HG02981 (cell line): ENCODE measurements around the gene BCL2L13.
"Not testable (repeated sequence)": the region's sequence is repeated elsewhere in the genome, so short reads cannot be mapped to it uniquely, and the experiment has no call there.

Source experiments
- ATAC-seq: cut with Tn5 transposase; IDR thresholded peaks from one replicate; pipeline ENCODE4 v1.9.1; 2021; ENCODE audit warnings: mild to moderate bottlenecking, moderate library complexity; ENCODE audit not compliant: unreplicated experiment

BCL2L13 gene

DNA sequence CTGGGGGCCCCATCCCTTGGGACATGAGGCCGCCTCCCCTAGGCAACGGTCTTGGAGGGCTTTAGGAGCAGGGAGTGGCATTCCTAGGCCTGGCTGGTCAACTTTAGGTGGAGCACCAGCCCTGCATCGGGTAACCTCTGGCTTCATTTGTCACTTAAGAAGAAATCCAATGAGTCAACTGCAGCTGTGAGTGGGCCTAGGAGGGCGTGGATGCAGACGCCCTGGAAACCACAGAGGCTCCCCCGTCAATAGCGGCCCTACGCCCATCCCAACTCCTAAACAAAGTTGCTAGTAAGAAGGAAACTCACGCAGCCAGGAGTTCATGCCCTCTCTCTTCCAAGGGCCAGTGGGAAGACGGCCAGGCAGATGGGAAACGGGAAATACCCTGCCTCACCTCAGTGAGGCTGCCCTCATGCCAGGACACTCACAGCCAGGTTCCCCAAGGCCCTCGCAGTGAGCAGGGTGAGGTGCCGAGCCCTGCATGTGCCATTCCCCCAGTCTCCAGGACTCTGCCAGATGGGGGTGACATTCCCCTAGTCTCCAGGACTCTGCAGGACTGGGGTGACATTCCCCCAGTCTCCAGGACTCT is 114.9 kb downstream of the BCL2L13 start:
- no peak for ATAC-seq

DNA sequence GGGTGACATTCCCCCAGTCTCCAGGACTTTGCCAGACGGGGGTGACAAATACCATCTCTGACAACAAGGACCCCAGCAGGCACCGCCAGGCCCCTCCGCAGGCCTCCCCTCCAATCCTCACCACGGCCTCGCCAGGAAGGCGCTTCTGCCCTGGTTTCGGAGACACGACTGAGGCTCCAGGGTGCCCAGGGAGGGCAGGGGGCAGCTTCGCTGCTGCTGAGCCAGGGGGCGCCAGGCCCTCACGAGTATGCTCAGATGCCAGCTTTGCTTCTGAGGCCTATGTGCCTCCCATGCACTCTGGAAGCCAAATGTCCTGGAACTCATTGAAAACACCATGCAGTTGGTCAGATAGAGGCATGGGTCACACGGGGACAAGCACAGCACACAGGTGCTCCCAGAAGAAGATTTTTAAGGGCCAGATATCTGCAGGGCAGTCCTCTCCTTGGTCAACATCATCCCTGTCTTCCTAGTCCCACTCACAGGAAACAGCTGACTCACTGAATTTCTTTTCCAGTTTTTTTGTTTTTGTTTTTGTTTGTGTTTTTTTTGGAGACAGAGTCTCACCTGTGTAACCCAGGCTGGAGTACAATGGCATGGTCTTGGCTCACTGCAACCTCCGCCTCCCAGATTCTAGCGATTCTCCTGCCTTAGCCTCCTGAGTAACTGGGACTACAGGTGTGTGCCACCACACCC is 115.8 kb downstream of the BCL2L13 start:
- ATAC-seq = no peak

DNA sequence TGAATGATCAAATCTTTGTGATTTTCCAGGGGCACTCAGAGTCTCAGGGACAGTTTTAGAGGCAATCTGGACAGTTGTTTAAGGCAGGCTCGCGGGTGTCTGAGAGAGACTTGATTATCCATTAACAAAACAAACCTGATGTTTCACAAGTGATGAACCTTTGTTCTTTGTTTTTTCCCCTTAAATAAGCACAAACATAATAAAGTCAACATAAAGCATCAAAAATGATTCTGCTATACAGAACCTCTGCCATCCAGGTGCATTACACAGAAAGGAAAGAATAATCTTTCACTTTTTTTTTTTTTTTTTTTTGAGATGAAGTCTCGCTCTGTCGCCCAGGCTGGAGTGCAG is 122.6 kb downstream of the BCL2L13 start:
- no peak for ATAC-seq

DNA sequence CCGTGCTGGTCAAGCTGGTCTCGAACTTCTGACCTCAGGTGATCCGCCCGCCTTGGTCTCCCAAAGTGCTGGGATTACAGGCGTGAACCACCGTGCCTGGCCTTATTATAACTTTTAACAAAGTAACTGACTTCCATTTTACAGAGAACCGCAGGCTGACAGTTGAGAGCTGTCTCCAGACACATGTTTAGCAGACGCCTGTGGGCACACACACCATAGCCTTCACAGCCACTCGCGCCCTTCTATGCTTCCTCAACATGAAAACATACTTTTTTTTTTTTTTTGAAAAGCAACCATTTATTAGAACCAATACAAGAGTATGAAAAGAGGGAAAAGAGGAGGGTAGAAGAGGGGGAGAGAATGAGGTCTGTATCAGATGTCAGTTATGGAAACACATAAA is 124.9 kb downstream of the BCL2L13 start:
- ATAC-seq = not testable (repeated sequence)

DNA sequence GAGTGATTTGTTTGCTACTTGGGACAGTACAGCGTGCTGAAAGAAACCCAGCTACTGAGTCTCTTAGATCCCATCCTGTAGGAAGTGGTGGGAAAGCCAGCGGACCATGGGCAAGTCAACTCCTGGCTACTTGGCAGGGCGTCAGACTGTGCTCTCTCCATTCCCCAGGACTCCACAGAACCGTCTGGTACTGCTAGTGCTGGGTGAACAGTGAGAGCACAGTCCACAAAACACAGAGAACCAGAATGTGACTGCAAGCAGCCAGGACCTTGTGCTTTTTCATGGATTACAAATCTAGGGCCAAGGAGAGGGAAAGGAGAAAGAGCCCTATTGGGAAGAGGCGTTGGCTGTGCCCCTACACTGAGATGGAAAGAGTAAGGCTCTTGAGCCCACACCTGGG is 125.5 kb downstream of the BCL2L13 start:
- no peak for ATAC-seq

DNA sequence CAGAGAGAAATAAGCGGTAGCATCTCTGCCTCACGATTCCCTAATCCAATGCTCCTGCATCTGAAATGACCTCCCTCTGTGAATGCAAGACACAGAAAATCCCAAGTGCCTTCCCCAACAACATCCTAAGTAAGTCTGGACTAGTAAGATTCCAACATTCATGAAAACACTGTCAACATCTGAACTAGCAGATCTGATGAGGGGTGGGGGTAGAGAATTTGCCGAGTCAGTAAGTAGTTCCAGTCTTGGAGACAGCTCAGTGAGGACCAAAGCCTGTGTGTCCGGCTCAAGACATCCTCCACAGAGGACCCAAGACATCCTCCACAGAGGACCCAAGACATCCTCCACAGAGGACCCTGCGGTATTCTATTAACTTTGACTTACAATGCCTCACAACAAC is 126.3 kb downstream of the BCL2L13 start:
- ATAC-seq = not testable (repeated sequence)

DNA sequence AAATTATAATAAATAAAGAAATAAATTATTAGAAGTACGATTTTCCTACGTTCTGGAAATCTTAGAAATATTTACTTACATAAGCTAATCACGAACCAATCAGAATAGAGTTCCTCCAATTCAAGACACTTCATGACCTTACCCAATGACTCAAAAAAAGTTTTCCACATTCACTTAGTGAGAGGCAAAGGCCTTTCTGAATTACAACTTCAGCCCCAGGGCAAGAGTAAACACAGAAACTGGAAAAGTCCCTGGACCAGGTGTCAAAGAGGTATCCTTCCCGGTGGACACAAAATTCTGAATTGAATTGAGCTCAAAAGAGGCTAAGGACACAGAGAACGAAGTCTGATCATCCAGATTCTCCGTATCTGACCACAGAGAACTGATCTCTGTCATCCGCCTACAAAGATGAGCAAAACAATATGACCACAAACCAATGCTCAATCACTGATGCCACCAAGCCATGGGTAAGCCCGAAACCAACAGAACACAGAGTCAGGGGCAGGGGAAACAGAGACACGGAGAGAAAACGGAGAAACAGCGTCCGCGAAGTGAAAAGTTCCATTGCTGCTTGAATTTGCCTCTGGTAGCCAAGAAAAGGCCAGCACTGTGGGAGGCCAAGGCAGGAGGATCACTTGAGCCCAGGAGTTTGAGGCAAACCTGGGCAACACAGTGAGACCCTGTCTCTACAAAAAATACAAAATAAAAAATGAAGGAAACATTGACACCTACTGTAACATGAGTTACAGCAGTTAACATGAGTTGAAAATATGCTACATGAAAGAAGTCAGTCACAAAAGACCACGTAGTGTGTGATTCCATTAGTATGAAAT is 128.9 kb downstream of the BCL2L13 start:
- peak; percentile 71 for ATAC-seq

DNA sequence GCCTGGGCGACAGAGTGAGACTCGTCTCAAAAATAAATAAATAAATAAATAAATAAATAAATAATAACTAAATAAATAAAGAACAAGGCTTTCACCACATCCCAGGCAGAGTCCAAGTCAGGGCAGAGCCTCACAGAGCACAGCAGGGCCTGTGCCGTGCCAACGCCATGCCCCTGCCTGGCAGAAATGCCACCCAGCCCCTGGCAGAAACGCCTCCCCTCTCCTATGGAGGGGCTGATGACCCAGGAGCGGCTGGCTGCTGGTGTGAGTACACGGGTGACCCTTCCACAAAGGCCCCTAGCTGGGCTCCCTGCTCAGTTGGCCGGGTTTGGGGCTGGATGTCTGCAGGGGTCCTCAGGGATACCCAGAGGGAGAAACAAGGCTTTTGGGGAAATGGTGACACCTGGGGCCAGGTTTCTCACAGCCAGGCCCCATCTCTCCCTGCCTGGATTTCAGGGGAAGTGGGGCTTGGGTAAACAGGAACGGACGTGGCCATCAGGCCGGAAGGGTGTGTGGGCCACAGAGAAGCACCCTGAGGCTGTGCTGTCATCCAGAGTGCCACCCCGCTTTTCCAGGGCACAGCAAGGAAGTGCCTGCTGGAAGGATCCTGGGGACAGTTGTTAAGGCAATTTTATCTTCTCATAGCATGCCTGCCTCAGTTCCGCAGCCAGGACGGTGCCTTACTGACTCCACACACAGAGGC is 130.6 kb downstream of the BCL2L13 start:
- no peak for ATAC-seq

DNA sequence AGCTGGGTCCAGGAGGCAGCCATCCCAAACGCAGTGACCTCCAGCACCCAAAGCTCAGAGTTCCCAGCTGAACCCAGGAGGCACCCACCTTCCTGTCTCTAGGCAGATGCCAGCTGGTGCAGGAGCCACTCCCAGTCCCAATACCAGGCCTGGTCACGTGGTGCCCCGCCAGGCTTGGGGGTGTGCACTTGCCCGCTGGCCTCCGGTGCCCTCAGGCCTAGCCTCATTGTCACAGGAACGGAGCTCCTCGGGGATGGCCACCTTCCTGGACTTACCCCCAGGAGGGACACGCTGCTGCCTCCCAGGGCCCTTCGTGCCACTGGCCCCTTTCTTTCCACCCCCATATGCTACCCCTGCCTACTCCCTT is 131.1 kb downstream of the BCL2L13 start:
- ATAC-seq = no peak

DNA sequence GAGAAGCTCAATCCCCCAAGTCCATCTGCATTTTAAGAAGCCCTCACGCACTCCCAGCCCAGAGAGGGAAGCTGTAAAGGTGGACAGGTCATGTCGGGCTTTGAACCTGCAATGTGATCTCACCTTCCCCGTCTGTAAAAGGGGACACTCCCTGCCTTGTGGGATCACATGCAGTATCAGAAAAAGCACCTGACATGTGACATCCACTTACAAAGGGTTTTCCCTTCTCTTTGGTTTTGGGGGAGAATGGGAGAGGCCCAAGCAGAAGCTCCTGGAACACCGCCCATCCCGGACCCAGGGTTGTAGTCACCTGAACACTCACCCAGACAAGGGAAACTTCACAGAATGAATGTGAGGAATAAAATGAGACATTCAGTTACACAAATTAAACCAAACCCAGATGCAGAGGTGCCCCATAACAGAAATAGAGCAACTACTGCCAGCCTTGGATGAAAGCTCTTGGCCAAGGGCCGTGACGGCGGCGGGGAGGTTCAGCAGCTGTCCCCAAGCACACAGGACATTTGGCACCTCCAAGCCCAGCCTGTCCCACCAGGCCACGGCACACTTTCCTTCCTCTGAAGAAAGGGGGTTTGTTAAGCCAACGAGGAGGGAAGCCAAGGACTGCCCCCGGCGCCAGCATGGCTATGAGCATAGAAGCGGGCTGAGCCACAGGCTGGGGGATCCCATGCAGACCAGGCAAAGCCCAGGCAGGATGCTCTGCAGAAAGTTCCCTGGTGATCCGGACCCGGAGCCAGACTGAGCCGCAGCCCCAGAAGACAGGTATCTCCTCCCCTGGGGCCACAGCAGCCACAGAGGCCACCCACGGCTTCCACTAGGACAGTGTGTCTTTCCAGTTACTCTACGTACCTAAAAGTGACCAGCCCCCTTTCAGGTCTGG is 131.9 kb downstream of the BCL2L13 start:
- no peak for ATAC-seq

DNA sequence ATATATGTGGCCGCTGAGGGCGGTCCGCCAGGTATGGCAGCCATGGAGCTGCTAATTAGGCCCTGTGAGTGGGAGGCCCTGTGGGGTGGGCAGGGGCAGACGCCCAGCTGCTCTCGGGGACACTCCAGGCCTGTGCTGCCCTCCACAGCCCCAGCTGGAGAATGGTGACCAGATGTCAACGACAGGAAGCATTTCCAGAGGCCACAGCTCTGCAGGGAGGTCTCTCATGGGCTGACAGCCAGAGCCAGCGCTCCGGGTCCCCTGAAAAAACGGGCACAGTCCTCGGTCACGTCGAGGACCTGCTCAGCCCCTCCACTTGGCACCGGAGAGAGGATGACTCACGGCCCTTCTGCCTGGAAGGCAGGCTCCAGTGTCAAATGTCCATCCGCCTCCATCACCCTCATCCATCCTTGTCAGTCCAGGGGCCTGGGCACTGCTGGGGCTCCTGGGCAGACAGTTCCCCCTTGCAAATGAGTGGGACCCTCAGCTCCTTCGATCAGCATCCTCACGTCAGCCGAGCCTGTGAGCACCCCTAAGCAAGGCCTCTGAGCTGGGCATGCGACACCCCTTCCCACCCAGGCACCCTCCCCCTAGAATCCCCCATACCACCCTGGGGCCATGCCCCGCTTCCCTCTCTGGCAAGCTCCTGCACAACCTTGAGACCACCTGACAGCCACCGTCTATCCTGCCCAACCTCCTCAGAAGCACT is 133.8 kb downstream of the BCL2L13 start:
- no peak for ATAC-seq

DNA sequence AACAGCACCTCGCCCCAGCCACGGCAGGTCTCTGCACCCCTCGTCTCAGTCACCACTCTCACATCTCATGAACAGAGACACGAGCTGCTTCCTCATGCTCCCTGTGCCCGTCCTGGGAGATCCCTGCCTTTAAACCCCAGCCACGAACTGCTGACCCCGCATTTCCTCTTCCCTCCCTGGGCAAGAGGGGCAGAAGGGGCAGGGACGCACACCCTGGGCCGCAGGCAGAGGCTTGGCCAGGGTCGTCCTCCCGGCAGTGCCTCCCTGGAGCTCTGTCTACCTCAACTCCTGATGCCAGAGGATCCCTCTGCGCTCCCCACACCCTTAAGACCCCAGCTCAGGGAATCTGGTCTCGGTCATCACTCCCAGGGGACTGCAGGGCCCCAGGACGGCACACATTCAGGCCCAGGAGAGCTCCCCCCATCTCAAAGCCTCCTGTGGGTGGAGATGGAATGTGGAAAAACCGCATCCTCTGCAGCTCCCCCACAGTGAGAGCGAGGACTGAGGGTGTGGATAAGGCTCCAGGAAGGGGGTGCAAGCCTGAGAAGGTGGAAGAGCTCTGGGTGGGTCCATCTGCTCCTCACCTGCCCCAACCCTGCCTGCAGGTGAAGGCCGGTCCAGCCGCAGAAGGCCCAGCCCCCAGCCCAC is 134.5 kb downstream of the BCL2L13 start:
- no peak for ATAC-seq

DNA sequence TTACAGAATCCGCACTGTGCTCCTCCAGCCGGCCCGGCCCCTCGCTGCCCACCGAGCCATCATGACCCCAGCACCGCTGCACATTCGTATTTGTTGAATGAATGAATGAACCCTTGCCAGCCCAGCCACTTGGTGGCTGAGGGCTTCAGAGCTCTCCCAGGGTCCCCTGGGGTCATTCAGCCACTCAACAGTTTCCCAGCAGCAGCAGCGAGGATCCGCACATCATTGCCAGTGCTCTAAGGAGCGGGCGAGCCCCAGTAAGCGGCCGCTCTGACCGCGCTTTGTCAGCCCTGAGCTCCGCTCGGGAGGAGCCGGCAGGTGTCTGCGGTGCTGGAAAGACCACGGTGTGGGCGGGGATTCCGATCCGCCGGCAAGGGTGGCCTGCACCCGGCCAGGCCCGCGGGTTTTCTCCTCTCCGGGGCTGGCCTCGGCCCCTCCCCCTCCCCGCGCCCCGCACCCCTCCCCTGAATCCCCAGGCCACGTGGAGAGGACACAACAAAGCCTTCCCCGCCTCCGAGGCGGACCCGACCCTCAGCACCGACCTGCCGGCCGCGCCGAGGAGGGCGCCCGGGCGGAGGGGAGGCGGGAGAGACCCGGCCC is 135.1 kb downstream of the BCL2L13 start:
- ATAC-seq = peak; percentile 29

DNA sequence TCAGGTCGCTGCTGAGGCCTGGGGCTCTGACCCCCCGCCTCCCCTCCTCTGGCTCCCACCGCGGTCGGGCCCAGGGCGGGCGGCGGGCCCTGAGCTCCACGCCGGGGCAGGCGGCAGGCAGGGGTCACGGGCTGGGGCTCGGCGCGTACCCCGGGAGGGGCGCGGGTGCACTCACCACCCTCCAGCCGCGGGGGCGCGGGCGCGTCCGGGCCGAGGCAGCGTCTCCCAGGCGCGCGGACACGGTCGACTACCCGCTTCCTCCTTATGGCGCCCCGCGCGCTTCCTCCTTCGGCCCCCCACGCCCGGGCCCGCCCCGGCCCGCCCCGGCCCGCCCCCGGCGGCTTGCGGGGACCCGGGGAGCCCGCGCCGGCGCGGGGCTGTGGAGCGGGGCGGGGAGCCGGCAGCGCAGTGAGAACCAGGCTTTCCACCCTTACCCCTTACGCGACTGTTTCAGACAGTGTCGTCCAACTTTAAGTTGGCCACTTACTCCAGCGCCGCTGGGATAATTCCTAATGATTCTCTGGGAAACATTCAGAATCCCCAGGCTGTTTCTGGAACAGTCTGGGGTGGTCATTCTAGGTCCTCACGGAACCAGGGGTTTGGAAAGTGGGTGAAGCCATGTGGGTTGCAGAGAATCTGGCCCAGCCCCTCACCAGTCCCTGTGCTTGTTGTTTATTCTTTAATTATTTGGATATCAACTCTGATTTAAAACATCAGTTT is 135.8 kb downstream of the BCL2L13 start, which contains the start of gene BID:
Gene BID, minus strand, starts transcription at position 264 of the 720 bp plus-strand sequence. CDS start 24,353 bp downstream, outside the sequence.
- peak; percentile 18 for ATAC-seq

DNA sequence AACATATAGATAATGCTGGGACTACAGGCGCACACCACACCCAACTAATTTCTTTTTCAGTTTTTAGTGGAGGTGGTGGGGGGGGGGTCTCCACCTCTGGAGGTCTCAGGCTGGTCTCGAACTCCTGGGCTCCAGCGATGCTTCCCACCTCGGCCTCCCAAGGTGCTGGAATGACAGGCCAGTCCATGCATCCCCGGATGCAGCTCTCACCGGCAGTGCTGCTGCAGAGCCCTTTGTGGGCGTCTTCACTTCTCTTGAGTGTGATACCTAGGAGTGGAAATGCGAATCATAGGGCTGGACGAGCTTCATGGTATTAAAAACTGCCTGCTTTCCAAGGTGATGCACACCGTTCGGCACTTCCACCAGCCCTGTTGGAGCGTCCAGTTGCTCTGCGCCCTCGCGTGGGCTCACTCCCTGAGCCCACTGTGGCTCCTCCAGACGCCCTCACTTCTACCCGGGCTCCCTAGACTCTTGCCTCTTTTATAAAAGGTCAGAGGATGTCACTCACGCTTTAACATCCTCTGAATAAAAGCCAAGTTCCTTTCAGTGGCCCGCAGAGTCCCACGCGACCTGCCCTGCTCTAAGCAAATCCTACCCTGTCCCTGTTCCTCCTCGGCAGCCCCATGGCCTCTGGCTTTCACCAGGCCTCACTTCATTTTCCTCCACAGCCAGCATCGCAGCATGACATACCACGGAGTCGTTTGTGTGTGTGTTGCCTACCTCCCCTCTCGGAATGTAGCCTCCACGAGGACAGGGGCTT is 136.5 kb downstream of the BCL2L13 start:
- no peak for ATAC-seq

DNA sequence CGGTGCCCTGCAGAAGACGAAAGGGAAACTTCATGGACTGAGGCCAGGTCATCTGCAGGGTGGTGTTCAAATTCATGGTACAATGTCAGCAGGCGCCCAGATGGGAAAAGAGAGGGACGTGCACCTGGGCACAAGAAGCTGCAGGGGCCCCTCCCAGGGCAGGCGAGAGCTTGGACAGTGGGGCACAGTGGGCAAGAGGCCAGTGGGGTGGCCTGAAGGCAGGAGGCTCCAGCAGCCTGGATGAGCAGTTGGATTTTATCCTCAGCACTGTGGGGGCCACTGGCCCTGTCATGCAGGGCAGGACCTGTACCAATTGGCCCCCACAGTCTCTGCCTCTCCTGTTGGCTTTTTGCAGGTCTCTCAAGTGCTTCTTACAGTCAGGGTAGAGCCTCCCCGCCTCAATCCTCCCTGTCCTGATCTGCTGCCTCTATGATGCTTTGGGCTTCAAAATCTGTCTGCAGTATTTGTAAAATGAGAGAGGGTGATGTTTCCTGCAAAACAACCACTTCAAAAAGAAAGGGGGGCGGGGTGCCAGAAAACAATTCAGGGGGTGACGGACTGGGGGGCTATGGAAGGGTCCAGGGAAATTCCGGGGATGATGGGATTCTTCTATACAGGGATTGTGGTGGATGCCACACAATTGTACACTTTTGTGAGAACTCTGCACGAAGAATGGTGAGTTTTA is 137.4 kb downstream of the BCL2L13 start:
- ATAC-seq = no peak
